ENCODE measurements around the gene MAN1B1.
A peak's percentile ranks its signal among the peaks of the same experiment; 100 is the strongest.

MAN1B1 gene

DNA sequence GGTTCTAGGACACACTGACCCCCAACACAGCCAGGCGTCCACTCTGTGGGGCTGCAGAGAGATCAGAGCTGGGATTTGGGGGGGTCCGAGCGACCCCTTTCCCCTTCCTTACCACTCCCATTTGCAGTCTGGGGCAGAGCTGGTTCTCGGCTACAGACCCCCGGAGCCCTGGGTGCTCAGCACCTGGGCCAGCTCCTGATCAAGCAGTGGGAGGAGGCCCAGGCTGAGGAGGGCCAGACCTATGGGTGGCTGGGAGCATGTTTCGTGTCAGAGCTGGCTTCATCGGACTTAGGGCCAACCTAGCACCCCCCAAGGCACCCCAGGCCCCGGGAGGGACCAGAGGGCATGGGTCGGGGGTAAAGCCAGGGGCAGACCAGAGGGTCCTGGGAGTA lies 59.7 kb downstream of the MAN1B1 start:
- Histone ChIP-seq H3K27me3 (ENCODE audit: insufficient read depth, low read length) (no peaks in the 10 kb centered on the region), H3K4me3 (ENCODE audit: low read depth, low read length) (no peak overlapping the region), H3K79me2 (ENCODE audit: control insufficient read depth, insufficient read depth, low read length, poor library complexity) (no peaks in the 10 kb centered on the region), H3K9ac (ENCODE audit: low read length) (no peak overlapping the region), H2AK5ac (ENCODE audit: low read length) (no peak overlapping the region), H4K8ac (ENCODE audit: low read depth, low read length) (no peak overlapping the region), H2BK12ac (ENCODE audit: low read length) (no peak overlapping the region), H3K4ac (ENCODE audit: low read depth, low read length) (no peak overlapping the region), H3K9me3 (ENCODE audit: insufficient read depth, low read depth, low read length) (peaks cover 12% of the 10 kb centered on the region), H3K36me3 (ENCODE audit: control insufficient read depth in 1 of 2, insufficient read depth in 2 of 2, low read length in 2 of 2) (no peaks in the 10 kb centered on the region), H3K4me1 (ENCODE audit: control insufficient read depth in 1 of 2, insufficient read depth in 2 of 2, low read length in 2 of 2) (no peaks in the 10 kb centered on the region), H3K18ac (ENCODE audit: low read length) (no peak overlapping the region), H2BK120ac (ENCODE audit: insufficient read depth, low read length, poor library complexity) (no peak overlapping the region), H4K12ac (ENCODE audit: low read depth, low read length) (no peak overlapping the region), H2BK5ac (ENCODE audit: low read depth, low read length, poor library complexity) (no peak overlapping the region), H3K27ac (ENCODE audit: low read depth, low read length) (no peak overlapping the region), H3K23ac (ENCODE audit: low read length) (no peak overlapping the region), H2AFZ (ENCODE audit: insufficient read depth, low read length, poor library complexity) (no peak overlapping the region), H3K4me2 (ENCODE audit: low read length) (no peak overlapping the region), H4K91ac (ENCODE audit: low read depth, low read length) (no peak overlapping the region), H3K79me1 (ENCODE audit: low read length) (no peaks in the 10 kb centered on the region), H3K14ac (ENCODE audit: low read length) (no peak overlapping the region)
- no peak for DNase-seq
- WGBS (ENCODE audit: extremely low coverage, insufficient coverage, insufficient read length) = no CpG with 5 or more reads among the region's 9 CpGs

DNA sequence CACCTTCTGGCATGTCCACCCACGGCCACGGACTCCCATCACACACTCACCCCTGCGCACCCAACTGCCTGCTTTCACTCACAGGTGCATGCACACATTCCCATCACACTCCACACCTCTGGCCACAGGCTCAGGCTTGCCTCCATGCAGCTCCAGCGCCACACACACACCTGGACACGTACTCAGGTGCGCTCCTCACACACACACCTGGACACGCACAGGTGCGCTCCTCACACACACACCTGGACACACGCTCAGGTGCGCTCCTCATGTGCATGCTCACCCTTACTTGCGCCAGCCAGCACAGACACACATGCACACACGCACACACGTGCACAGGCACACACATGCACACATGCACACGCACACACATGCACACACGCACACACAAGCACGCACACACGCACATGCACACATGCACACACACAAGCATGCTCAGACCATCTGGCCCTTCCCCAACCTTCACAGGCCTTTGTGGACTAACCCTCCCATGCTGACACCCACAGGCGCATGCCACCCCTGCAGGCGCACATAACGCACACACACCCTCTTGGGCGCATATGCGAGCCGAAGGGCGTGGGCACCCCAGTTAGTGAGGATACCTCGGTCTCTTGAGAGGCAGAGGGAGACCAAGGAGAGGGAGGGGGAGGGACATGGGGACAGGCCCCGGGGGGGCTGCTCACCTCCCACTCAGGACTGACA lies 60.5 kb downstream of the MAN1B1 start:
- H3K23ac ChIP-seq (ENCODE audit: low read length) = no peak overlapping the region
- no peak overlapping the region for H4K91ac ChIP-seq (ENCODE audit: low read depth, low read length)
- H3K4me2 ChIP-seq (ENCODE audit: low read length) = no peak overlapping the region
- DNase-seq = no peak
- H3K79me2 ChIP-seq (ENCODE audit: control insufficient read depth, insufficient read depth, low read length, poor library complexity) = no peaks in the 10 kb centered on the region
- H2BK12ac ChIP-seq (ENCODE audit: low read length) = no peak overlapping the region
- no peak overlapping the region for H2AK5ac ChIP-seq (ENCODE audit: low read length)
- no peaks in the 10 kb centered on the region for H3K36me3 ChIP-seq (ENCODE audit: control insufficient read depth in 1 of 2, insufficient read depth in 2 of 2, low read length in 2 of 2)
- H3K9me3 ChIP-seq (ENCODE audit: insufficient read depth, low read depth, low read length) = peaks cover 10% of the 10 kb centered on the region
- H2BK120ac ChIP-seq (ENCODE audit: insufficient read depth, low read length, poor library complexity) = no peak overlapping the region
- peak overlapping the region; percentile 25 for H3K4me3 ChIP-seq (ENCODE audit: low read depth, low read length)
- no peak overlapping the region for H4K12ac ChIP-seq (ENCODE audit: low read depth, low read length)
- no peak overlapping the region for H3K27ac ChIP-seq (ENCODE audit: low read depth, low read length)
- H4K8ac ChIP-seq (ENCODE audit: low read depth, low read length) = no peak overlapping the region
- no peak overlapping the region for H2BK5ac ChIP-seq (ENCODE audit: low read depth, low read length, poor library complexity)
- no peak overlapping the region for H3K9ac ChIP-seq (ENCODE audit: low read length)
- no peaks in the 10 kb centered on the region for H3K27me3 ChIP-seq (ENCODE audit: insufficient read depth, low read length)
- no peak overlapping the region for H3K4ac ChIP-seq (ENCODE audit: low read depth, low read length)
- H3K14ac ChIP-seq (ENCODE audit: low read length) = no peak overlapping the region
- no peak overlapping the region for H3K18ac ChIP-seq (ENCODE audit: low read length)
- no peaks in the 10 kb centered on the region for H3K4me1 ChIP-seq (ENCODE audit: control insufficient read depth in 1 of 2, insufficient read depth in 2 of 2, low read length in 2 of 2)
- WGBS (ENCODE audit: extremely low coverage, insufficient coverage, insufficient read length) = no CpG with 5 or more reads among the region's 26 CpGs
- H2AFZ ChIP-seq (ENCODE audit: insufficient read depth, low read length, poor library complexity) = no peak overlapping the region
- H3K79me1 ChIP-seq (ENCODE audit: low read length) = no peaks in the 10 kb centered on the region

DNA sequence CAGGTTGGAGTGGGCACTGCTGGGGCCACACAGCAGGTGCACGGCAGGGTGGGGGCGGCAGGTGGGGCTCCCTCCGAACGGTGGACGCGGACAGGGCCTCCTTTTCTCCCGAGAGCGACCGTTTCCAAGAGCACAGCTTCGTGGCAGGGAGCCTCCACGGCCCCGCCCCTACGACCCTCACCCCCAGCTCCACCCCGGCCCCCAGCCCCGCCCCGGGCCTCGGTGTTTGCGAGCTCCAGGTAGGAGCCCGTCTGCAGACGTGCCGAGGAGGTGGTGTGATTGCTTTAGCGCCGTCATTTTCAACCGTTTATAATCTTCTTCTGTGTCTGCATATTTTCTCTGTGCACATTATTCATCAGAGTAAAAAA lies 61.0 kb downstream of the MAN1B1 start:
- Histone ChIP-seq H2AK5ac (ENCODE audit: low read length) (no peak overlapping the region), H3K27me3 (ENCODE audit: insufficient read depth, low read length) (no peaks in the 10 kb centered on the region), H3K14ac (ENCODE audit: low read length) (no peak overlapping the region), H4K12ac (ENCODE audit: low read depth, low read length) (no peak overlapping the region), H3K4me2 (ENCODE audit: low read length) (no peak overlapping the region), H3K23ac (ENCODE audit: low read length) (no peak overlapping the region), H2BK12ac (ENCODE audit: low read length) (no peak overlapping the region), H3K9me3 (ENCODE audit: insufficient read depth, low read depth, low read length) (peaks cover 11% of the 10 kb centered on the region), H3K9ac (ENCODE audit: low read length) (no peak overlapping the region), H3K4ac (ENCODE audit: low read depth, low read length) (no peak overlapping the region), H3K27ac (ENCODE audit: low read depth, low read length) (no peak overlapping the region), H3K36me3 (ENCODE audit: control insufficient read depth in 1 of 2, insufficient read depth in 2 of 2, low read length in 2 of 2) (no peaks in the 10 kb centered on the region), H3K18ac (ENCODE audit: low read length) (no peak overlapping the region), H4K91ac (ENCODE audit: low read depth, low read length) (no peak overlapping the region), H3K79me1 (ENCODE audit: low read length) (no peaks in the 10 kb centered on the region), H3K4me1 (ENCODE audit: control insufficient read depth in 1 of 2, insufficient read depth in 2 of 2, low read length in 2 of 2) (no peaks in the 10 kb centered on the region), H2AFZ (ENCODE audit: insufficient read depth, low read length, poor library complexity) (no peak overlapping the region), H2BK120ac (ENCODE audit: insufficient read depth, low read length, poor library complexity) (no peak overlapping the region), H2BK5ac (ENCODE audit: low read depth, low read length, poor library complexity) (no peak overlapping the region), H3K79me2 (ENCODE audit: control insufficient read depth, insufficient read depth, low read length, poor library complexity) (no peaks in the 10 kb centered on the region), H3K4me3 (ENCODE audit: low read depth, low read length) (no peak overlapping the region), H4K8ac (ENCODE audit: low read depth, low read length) (no peak overlapping the region)
- DNase-seq = no peak
- no CpG with 5 or more reads among the region's 24 CpGs for WGBS (ENCODE audit: extremely low coverage, insufficient coverage, insufficient read length)

DNA sequence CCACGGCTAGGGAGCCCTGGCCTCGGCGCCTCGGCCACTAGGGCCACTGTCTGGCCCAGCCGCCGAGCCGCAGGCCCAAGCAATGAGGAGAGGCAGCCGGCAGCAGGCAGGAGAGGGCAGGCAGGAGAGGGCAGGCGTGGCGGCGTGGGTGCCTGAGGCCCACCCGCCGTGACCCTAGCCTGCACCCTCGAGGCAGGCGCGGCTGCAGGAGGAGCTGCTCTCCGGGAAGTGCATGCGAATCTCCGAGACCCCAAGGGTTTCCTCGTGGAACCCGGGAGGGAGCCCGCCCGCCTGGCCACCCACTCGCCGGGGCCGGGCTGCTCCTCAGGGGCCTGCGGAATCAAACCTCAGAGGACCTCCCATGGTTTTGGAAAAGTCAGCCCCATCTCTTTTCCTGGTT lies 61.5 kb downstream of the MAN1B1 start:
- no peaks in the 10 kb centered on the region for H3K4me1 ChIP-seq (ENCODE audit: control insufficient read depth in 1 of 2, insufficient read depth in 2 of 2, low read length in 2 of 2)
- no peak overlapping the region for H3K4ac ChIP-seq (ENCODE audit: low read depth, low read length)
- no peaks in the 10 kb centered on the region for H3K27me3 ChIP-seq (ENCODE audit: insufficient read depth, low read length)
- no peak overlapping the region for H2AFZ ChIP-seq (ENCODE audit: insufficient read depth, low read length, poor library complexity)
- H3K4me2 ChIP-seq (ENCODE audit: low read length) = no peak overlapping the region
- H3K9me3 ChIP-seq (ENCODE audit: insufficient read depth, low read depth, low read length) = peaks cover 15% of the 10 kb centered on the region
- WGBS (ENCODE audit: extremely low coverage, insufficient coverage, insufficient read length) = no CpG with 5 or more reads among the region's 27 CpGs
- no peak overlapping the region for H3K18ac ChIP-seq (ENCODE audit: low read length)
- no peak for DNase-seq
- H3K36me3 ChIP-seq (ENCODE audit: control insufficient read depth in 1 of 2, insufficient read depth in 2 of 2, low read length in 2 of 2) = no peaks in the 10 kb centered on the region
- H2AK5ac ChIP-seq (ENCODE audit: low read length) = no peak overlapping the region
- no peak overlapping the region for H2BK5ac ChIP-seq (ENCODE audit: low read depth, low read length, poor library complexity)
- H3K23ac ChIP-seq (ENCODE audit: low read length) = no peak overlapping the region
- H2BK120ac ChIP-seq (ENCODE audit: insufficient read depth, low read length, poor library complexity) = no peak overlapping the region
- H2BK12ac ChIP-seq (ENCODE audit: low read length) = no peak overlapping the region
- no peak overlapping the region for H4K8ac ChIP-seq (ENCODE audit: low read depth, low read length)
- H3K9ac ChIP-seq (ENCODE audit: low read length) = no peak overlapping the region
- H3K14ac ChIP-seq (ENCODE audit: low read length) = no peak overlapping the region
- H4K91ac ChIP-seq (ENCODE audit: low read depth, low read length) = no peak overlapping the region
- no peaks in the 10 kb centered on the region for H3K79me1 ChIP-seq (ENCODE audit: low read length)
- no peak overlapping the region for H3K27ac ChIP-seq (ENCODE audit: low read depth, low read length)
- no peaks in the 10 kb centered on the region for H3K79me2 ChIP-seq (ENCODE audit: control insufficient read depth, insufficient read depth, low read length, poor library complexity)
- H4K12ac ChIP-seq (ENCODE audit: low read depth, low read length) = no peak overlapping the region
- H3K4me3 ChIP-seq (ENCODE audit: low read depth, low read length) = no peak overlapping the region

Measured in trophoblast cell (in vitro differentiated cells and primary cell).